ENCODE data around the gene NTM. TPM values are rescaled to one million over a fixed set of nuclear protein-coding genes. Genes with fewer than 3 reads are reported as not detected.
A peak's percentile ranks its signal among the peaks of the same experiment; 100 is the strongest.

NTM gene
- total RNA-seq, 1 experiment from 2014 or later = 16.4 TPM

DNA sequence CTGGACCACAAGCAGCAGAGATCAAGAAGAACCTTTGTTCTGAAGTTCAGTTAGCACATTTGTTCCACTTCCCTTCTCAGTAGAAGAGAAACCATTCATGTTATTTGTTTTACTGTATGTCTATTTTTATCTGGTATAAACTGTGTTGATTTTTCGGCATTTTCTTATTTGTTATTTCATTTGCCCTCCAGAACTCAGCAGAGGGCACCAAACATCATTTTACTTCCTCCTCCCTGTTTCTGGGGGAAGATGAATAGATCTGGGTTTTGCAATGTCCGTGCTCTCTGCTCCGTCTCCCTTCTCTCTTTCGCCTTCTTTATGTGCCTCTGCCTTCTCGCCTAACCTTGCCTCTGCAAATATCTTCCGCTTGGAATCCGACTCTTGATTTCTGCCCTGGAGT is 366.9 kb downstream of the NTM start:
- CTCF ChIA-PET = interaction anchor here (2.2 kb wide), 1 partner anchor 10 kb away, joined by 17 read pairs; no protein-coding TSS in a partner anchor
- no peaks in the 10 kb centered on the region; the same call in 1 of the 2 replicates for H3K27me3 Mint-ChIP-seq (ENCODE audit: low read depth)

DNA sequence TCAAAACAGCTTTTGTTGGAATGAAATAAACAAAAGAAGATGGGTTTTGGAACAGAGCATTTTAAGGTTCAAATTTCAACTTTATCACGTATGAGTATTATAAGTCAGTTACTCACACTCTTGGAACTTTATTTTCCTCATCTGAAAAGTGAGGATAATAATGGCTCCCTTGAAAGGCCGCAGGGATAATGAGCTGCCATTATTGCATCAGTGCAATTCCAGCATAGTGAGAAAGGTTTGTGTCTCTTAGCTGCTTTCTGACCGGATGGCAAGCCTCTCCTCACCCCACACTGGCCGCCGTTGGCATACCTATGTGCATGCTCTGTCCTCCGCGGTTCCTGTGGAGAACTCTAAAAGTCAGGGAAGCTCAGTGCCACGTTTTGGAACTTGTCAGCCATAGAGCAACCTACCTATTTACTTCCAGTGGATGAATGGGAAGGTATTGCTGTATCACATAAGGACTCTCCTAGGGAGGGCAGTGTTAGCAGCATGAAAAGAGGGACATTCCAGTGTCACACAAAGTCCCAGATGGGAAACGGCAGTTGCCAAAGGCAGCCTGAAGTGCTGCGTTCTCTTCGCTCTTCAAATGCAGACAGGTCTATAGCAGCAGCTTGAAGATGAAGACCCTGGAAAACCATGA is 368.9 kb downstream of the NTM start:
- peaks cover 5% of the 10 kb centered on the region for H3K4me1 Mint-ChIP-seq
- no peak for DNase-seq (ENCODE audit: low spot score)
- TF ChIP-seq ESRRA (CRISPR knock-in tag; IDR thresholded peaks at IDR 0.05; ENCODE audit: borderline replicate concordance) = no peak
- no peak for TF ChIP-seq TEAD4 (CRISPR knock-in tag; IDR thresholded peaks at IDR 0.05)
- TF ChIP-seq GTF2I (CRISPR knock-in tag; conservative IDR thresholded peaks at IDR 0.05) = no peak
- TF ChIP-seq GABPB1 (CRISPR knock-in tag; IDR thresholded peaks at IDR 0.05) = no peak
- no peak for TF ChIP-seq ATF6 (CRISPR knock-in tag; IDR thresholded peaks at IDR 0.05)
- TF ChIP-seq, protein P1, sequence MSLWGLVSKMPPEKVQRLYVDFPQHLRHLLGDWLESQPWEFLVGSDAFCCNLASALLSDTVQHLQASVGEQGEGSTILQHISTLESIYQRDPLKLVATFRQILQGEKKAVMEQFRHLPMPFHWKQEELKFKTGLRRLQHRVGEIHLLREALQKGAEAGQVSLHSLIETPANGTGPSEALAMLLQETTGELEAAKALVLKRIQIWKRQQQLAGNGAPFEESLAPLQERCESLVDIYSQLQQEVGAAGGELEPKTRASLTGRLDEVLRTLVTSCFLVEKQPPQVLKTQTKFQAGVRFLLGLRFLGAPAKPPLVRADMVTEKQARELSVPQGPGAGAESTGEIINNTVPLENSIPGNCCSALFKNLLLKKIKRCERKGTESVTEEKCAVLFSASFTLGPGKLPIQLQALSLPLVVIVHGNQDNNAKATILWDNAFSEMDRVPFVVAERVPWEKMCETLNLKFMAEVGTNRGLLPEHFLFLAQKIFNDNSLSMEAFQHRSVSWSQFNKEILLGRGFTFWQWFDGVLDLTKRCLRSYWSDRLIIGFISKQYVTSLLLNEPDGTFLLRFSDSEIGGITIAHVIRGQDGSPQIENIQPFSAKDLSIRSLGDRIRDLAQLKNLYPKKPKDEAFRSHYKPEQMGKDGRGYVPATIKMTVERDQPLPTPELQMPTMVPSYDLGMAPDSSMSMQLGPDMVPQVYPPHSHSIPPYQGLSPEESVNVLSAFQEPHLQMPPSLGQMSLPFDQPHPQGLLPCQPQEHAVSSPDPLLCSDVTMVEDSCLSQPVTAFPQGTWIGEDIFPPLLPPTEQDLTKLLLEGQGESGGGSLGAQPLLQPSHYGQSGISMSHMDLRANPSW (CRISPR knock-in tag; conservative IDR thresholded peaks at IDR 0.05; ENCODE audit: low read depth) = no peak
- TF ChIP-seq NFYB (CRISPR knock-in tag; conservative IDR thresholded peaks at IDR 0.05; ENCODE audit: low read depth) = no peak
- no peak for TF ChIP-seq CREB1 (CRISPR knock-in tag; IDR thresholded peaks at IDR 0.05)
- TF ChIP-seq E2F5 (CRISPR knock-in tag; IDR thresholded peaks at IDR 0.05) = no peak
- no peak for TF ChIP-seq CREM (CRISPR knock-in tag; IDR thresholded peaks at IDR 0.05)
- TF ChIP-seq, protein P2, sequence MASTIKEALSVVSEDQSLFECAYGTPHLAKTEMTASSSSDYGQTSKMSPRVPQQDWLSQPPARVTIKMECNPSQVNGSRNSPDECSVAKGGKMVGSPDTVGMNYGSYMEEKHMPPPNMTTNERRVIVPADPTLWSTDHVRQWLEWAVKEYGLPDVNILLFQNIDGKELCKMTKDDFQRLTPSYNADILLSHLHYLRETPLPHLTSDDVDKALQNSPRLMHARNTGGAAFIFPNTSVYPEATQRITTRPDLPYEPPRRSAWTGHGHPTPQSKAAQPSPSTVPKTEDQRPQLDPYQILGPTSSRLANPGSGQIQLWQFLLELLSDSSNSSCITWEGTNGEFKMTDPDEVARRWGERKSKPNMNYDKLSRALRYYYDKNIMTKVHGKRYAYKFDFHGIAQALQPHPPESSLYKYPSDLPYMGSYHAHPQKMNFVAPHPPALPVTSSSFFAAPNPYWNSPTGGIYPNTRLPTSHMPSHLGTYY (CRISPR knock-in tag; IDR thresholded peaks at IDR 0.05) = no peak
- TF ChIP-seq IRF2 (CRISPR knock-in tag; IDR thresholded peaks at IDR 0.05; ENCODE audit: borderline replicate concordance, low read depth) = no peak
- TF ChIP-seq ZNF396 (CRISPR knock-in tag; IDR thresholded peaks at IDR 0.05; ENCODE audit: borderline replicate concordance) = no peak
- no peak for TF ChIP-seq ZNF232 (CRISPR knock-in tag; IDR thresholded peaks at IDR 0.05)
- no peak for TF ChIP-seq ATF1 (CRISPR knock-in tag; IDR thresholded peaks at IDR 0.05)
- TF ChIP-seq GRHL2 (CRISPR knock-in tag; IDR thresholded peaks at IDR 0.05; ENCODE audit: insufficient replicate concordance, severe bottlenecking) = no peak
- TF ChIP-seq ZNF671 (CRISPR knock-in tag; IDR thresholded peaks at IDR 0.05) = no peak
- no peak for TF ChIP-seq SOX15 (CRISPR knock-in tag; IDR thresholded peaks at IDR 0.05)
- TF ChIP-seq SMAD3 (CRISPR knock-in tag; IDR thresholded peaks at IDR 0.05; ENCODE audit: borderline replicate concordance) = no peak
- TF ChIP-seq, protein P3, sequence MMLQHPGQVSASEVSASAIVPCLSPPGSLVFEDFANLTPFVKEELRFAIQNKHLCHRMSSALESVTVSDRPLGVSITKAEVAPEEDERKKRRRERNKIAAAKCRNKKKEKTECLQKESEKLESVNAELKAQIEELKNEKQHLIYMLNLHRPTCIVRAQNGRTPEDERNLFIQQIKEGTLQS (CRISPR knock-in tag; conservative IDR thresholded peaks at IDR 0.05) = no peak
- CTCF ChIA-PET = interaction anchor here (0.7 to 2.3 kb wide), 9 partner anchors 9 to 388 kb away, joined by 3 to 25 read pairs (median 5); no protein-coding TSS in a partner anchor
- POLR2A ChIA-PET = no interaction called here
- no peak overlapping the region for H3K27ac Mint-ChIP-seq
- H3K4me3 Mint-ChIP-seq = no peak overlapping the region
- no peaks in the 10 kb centered on the region for H3K9me3 Mint-ChIP-seq
- H3K36me3 Mint-ChIP-seq = no peaks in the 10 kb centered on the region
- H3K27me3 Mint-ChIP-seq (ENCODE audit: low read depth) = no peaks in the 10 kb centered on the region; the same call in 1 of the 2 replicates
- ATAC-seq = peak; percentile 85

More for the DNA sequence above, 366.9 kb downstream of the NTM start:
- DNase-seq (ENCODE audit: low spot score) = no peak
- POLR2A ChIA-PET = no interaction called here
- H3K4me1 Mint-ChIP-seq = peaks cover 5% of the 10 kb centered on the region
- TF ChIP-seq ZNF317 (CRISPR knock-in tag; IDR thresholded peaks at IDR 0.05; ENCODE audit: borderline replicate concordance, low read depth) (no peak), MXD4 (CRISPR knock-in tag; IDR thresholded peaks at IDR 0.05; ENCODE audit: borderline replicate concordance) (no peak)
- TF ChIP-seq, protein P4, sequence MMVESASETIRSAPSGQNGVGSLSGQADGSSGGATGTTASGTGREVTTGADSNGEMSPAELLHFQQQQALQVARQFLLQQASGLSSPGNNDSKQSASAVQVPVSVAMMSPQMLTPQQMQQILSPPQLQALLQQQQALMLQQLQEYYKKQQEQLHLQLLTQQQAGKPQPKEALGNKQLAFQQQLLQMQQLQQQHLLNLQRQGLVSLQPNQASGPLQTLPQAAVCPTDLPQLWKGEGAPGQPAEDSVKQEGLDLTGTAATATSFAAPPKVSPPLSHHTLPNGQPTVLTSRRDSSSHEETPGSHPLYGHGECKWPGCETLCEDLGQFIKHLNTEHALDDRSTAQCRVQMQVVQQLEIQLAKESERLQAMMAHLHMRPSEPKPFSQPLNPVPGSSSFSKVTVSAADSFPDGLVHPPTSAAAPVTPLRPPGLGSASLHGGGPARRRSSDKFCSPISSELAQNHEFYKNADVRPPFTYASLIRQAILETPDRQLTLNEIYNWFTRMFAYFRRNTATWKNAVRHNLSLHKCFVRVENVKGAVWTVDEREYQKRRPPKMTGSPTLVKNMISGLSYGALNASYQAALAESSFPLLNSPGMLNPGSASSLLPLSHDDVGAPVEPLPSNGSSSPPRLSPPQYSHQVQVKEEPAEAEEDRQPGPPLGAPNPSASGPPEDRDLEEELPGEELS (CRISPR knock-in tag; IDR thresholded peaks at IDR 0.05) = no peak
- ATAC-seq = peak; percentile 44; the same call in 1 of the 2 replicates
- H3K27ac Mint-ChIP-seq = no peak overlapping the region
- H3K36me3 Mint-ChIP-seq = no peaks in the 10 kb centered on the region
- no peaks in the 10 kb centered on the region for H3K9me3 Mint-ChIP-seq
- no peak overlapping the region for H3K4me3 Mint-ChIP-seq
